HEK293T (cell line): ENCODE results near the gene ARHGAP22.

Experiments
- BHLHE40 ChIP-seq: fragments of 450-650 bp; IDR thresholded peaks from 2 replicates; pipeline ENCODE4 v1.6.1; 2016; ENCODE audit warnings: mild to moderate bottlenecking, moderate library complexity, borderline replicate concordance
- ELF4 ChIP-seq: fragments of 450-650 bp; IDR thresholded peaks from 2 replicates; pipeline ENCODE4 v1.6.1; 2017; ENCODE audit warnings: antibody characterized with exemption
- FOXA1 ChIP-seq: fragments of 450-650 bp; IDR thresholded peaks from 2 replicates; pipeline ENCODE4 v1.6.1; 2016; ENCODE audit warnings: mild to moderate bottlenecking
- FOXK2 ChIP-seq: fragments of 450-650 bp; IDR thresholded peaks from 2 replicates; pipeline ENCODE4 v1.6.1; 2016; ENCODE audit warnings: mild to moderate bottlenecking
- FOXM1 ChIP-seq: fragments of 450-650 bp; IDR thresholded peaks from 2 replicates; pipeline ENCODE4 v1.6.1; 2017; ENCODE audit warnings: mild to moderate bottlenecking, borderline replicate concordance
- HDGF ChIP-seq: fragments of 450-650 bp; IDR thresholded peaks from 2 replicates; pipeline ENCODE4 v1.6.1; 2017; ENCODE audit warnings: antibody characterized with exemption, borderline replicate concordance
- SP1 ChIP-seq: fragments of 450-650 bp; IDR thresholded peaks from 2 replicates; pipeline ENCODE4 v1.6.1; 2017
- SUZ12 ChIP-seq: fragments of 450-650 bp; IDR thresholded peaks from 2 replicates; pipeline ENCODE4 v1.6.1; 2016; ENCODE audit warnings: mild to moderate bottlenecking

DNA sequence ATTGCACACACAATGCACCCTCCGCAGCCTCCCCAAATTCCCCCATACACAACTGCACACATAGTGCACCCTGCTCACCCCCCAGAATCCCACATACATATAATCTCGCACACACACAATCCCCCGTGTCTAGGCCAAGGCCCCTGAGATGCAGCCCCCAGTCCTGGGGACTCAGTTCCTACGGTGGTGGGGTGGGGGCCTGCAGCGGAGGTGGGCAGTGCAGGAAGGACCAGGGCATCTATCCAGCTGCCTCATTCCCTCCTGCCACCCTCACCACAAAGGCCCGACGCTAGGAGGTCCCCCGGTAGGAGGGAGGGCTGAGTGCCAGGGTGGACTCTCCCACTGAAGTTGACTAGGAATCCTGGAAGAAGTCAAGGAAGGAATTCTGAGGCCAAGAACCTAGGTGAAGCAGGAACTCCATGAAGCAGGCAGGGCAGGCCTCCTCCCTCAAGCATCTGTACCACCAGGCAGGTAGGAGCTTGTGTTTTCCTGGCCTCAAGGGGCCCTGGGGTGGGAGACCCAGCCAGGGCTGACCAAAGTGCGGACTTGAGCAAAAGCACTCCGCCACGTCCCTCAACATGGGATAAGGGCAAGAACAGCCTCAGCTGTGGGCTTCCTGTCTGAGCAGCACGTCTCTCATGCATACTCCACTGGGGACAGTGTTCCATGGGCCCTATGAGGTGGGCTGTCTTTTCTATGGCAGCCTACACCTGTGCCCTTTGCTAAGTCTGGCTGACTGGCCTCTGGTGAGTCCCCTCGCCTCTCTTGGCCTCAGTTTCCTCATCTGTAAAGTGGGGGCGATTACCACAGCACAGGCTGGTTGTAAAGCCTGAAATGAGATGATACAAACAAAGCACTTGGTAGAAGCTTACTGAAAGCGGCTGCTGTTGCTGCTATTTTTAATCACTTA, 152.6 kb downstream of the ARHGAP22 start:
- TF ChIP-seq FOXK2 (no peak), FOXA1 (no peak), FOXM1 (no peak), BHLHE40 (no peak), ELF4 (no peak), SP1 (no peak), HDGF (no peak), SUZ12 (no peak)
